HG03520 (cell line): ENCODE data around the gene AMZ1.
"Not testable (repeated sequence)": the region's sequence is repeated elsewhere in the genome, so short reads cannot be mapped to it uniquely, and the experiment has no call there.

Experiments used
- ATAC-seq: cut with Tn5 transposase; IDR thresholded peaks from one replicate; pipeline ENCODE4 v1.9.1; 2021; ENCODE audit warnings: mild to moderate bottlenecking, moderate library complexity; ENCODE audit not compliant: unreplicated experiment

Gene AMZ1

GRCh38 chr7:2725178-2726105 is 37.4 kb downstream of the AMZ1 start:
- no peak for ATAC-seq

GRCh38 chr7:2726316-2727018 is 38.5 kb downstream of the AMZ1 start:
- no peak for ATAC-seq

DNA sequence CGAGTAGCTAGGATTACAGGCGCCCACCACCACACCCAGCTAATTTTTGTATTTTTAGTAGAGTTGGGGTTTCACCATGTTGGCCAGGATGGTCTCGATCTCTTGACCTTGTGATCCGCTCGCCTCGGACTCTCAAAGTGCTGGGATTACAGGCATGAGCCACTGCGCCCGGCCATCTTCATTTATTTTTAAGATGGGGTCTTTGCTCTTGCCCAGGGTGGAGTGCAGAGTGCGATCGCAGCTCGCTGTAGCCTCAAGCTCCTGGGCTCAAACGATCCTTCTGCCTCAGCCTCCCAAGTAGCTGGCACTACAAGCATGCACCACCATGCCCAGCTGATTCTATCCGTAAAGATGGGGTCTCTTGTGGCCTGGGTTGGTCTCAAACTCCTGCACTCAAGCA is 39.2 kb downstream of the AMZ1 start:
- ATAC-seq, result not testable (repeated sequence)

DNA sequence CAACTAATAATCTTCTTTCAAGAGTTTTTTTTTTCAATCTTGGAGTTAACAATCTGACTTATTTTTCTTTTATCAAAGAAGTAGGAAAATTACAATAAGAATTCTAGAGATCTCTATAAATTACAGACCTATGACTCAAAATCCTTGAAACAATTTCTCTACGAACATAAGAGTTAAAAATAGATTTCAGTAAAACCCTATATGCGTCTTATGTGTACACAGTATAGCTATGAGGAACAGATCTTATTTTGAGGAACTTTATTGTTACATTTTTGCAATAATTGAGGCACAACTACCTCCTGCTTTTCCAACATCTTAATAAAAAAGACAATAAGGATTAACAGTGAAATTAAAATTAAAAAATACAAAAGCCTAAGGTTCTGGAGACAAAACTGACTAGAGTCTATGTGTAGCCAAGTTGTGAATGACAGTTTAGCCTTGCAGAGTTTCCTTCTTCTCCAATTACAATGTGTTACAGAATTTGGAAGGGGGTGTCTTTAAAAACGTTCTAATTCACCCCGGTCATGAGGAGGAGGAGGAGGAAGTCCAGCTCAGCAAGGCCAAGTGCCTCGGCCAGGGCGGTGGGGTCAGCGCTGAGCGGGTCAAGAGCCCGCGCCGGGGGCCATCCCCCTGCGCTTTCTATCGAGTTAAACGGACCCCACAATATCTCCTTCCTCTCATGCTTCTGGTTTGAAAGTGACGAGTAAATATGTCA is 40.5 kb downstream of the AMZ1 start:
- ATAC-seq, result no peak

DNA sequence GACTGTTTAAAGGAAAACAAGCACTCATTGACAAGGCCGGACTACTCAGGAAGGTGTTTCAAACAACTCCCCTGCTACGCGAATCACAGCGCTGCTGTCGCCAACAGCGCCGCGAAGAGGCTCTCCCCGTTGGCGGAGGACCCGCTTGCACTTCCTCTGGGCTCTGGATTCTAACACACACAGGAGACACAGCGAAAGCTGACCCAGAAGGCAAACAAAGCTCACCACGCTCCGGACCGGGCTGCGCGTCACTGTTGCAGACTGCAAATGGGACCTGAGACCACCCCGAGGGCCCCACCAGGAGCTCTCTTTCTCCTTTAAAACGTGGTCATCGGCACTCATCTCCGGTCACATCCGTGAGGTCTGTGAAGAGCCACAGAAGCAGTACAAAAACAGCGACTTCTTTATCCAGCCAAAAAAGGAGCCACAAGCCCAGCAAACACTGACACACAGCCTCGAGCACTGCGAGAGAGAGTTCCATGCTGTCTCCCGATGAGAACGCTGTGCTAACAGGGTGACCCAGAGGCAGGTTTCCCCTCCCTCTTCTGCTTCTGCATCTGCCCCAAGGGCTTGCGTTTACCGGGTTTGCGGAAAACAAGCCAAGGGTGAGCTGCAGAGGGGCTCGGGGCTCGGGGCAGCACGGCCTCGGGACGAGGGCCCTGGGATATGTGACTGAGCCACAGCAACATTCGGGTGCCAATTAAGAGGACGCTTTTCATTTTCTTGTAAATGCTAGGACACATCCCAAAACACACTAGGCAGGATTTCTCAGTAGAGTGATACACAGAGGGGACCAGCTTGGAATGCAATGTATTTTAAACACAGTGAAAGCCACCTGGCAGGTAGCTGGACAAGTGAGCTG is 41.3 kb downstream of the AMZ1 start:
- ATAC-seq, result no peak

GRCh38 chr7:2729893-2730716 is 42.1 kb downstream of the AMZ1 start:
- ATAC-seq, result no peak

DNA sequence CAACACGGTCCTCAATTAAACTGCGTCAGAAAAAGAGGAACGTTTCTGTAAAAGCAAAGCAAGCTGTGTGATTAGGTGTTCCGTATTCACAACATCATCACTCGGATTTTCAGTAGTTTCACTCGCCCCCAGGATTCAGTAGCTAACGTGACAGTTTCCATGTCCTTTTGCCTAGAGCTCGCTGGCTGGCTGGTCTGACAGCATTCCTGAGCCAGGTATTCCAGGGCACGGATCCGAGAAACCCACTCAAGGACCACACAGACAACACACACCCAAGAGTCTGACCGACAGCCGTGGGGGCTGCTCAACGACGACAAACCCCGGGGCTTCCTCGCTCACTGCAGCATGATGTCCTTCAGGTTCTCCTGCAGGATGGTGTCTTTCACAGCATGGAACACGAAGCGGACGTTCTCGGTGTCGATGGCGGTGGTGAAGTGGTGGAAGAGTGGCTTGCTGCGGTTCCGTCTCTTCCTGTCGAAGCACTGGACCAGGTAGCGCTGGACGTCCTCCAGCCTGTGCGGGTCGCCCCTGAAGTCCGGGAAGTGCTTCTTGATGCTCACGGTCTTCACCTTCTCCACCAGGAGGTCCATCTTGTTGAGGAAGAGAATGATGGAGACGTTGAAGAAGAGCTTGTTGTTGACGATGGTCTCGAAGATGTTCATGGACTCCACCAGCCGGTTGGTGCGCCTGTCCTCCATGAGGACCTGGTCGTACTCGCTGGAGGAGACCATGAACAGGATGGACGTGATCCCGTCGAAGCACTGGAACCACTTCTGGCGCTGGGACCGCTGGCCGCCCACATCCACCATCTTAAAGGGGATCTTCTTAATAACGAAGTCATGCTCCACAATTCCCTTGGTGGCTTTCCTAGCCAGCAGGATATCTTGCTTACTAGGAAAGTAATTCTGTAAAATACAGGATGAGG is 43.1 kb downstream of the AMZ1 start:
- ATAC-seq, result no peak

DNA sequence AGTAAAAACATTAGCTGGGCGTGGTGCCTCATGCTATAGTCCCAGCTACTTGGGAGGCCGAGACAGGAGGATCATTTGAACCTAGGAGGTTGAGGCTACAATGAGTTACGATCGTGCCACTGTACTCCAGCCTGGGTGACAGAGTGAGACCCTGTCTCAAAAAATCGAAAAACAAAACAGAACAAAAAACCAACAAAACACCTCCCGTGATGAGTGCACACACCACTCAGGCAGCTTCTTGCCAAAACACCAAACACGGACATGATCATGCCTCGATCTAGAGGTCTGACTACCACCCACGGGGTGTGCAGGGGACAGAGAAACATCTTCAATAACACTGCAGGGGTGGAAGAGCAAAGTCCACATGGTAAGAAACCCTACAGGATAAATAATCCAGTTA is 44.4 kb downstream of the AMZ1 start:
- ATAC-seq, result no peak

GRCh38 chr7:2732959-2733584 is 45.1 kb downstream of the AMZ1 start:
- no peak for ATAC-seq

DNA sequence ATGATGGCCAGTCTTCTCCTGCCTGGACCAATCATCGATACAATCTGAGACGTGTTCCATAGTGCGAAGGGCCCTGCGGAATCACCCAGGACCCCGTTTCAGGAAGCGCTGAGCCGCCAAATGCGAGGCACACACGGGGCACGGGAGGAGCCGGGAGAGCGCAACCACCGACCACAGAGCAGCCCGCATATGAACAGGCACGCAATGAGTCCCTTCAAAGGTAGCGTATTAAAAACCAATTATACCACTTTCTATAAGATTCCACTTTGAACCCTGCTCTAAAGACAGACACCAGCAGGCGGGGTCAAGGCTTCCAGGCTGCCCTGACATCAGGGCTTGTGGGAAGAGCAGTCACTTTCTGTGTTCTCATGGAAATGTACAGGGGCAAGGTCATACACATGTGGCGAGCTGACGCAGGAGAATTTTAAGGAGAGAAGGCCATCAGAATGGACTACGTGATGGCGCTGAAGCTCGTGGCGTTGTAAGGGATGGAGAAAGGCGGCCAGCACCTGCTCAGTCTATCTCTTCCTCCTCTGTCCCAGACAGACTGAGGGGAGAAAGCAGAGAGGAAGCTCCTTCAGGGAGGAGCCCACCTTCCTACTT is 46.2 kb downstream of the AMZ1 start:
- no peak for ATAC-seq

DNA sequence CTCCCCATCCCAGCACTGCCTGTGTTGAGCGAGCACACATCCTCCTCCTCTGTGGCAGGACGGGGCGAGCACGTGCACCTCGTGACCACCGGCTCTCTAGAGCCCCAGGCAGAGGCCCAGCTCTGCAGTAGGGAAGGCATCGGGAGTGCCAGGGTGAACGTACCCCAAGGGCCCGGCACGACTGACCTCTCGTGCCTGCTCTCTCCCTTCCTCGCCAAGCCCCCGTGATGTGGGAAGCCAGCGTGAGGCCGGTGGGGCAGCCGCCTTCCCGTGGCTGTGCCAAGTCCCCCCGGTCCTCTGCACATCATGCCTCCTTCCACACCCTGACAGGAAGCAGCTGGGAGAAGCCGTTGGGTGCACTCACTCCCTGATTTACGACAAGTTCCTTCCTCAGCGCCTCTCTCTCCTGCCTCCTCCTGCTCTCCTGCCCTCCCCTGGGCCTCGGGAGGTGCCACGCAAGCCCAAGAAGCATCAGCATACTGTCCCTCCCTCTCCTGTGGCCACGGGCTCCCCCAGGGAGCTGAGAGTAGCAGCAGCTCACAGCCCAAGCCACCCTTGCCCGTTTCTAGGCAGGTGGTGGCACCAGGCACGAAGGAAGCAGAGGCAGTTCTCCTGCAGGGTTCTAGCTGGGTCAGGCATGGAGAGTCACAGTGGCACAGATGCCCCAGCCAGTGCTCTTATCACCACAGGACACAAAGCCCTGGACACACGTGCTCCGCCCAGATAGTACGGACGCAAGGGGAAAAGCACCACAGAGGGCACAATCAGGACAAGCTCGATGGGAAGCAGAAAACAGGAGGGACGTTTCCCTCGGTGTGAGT is 47.0 kb downstream of the AMZ1 start:
- ATAC-seq, result no peak

DNA sequence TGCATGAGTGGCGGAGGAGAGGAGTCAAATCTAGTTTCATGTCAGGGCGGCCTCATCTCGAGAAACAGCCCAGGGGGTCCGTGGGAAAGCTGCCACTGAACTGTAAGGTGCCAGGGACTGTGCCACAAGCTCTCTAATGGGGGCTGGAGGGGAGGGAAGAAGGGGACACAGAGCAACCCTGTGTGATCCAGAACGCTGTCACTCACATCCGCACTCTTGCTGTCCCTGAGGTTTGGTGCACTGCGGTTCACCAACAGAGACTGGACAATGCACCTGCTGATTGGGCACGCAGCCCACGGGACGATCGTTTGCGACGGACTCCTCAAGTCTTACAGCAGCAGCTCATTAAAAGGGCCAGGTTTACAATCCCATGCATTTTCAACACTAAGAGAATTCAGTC is 47.7 kb downstream of the AMZ1 start:
- ATAC-seq, result no peak

GRCh38 chr7:2736411-2736914 is 48.5 kb downstream of the AMZ1 start:
- ATAC-seq, result no peak

- not testable (repeated sequence) for ATAC-seq
Observed at GRCh38 chr7:2737005-2737743, 49.2 kb downstream of the AMZ1 start.

DNA sequence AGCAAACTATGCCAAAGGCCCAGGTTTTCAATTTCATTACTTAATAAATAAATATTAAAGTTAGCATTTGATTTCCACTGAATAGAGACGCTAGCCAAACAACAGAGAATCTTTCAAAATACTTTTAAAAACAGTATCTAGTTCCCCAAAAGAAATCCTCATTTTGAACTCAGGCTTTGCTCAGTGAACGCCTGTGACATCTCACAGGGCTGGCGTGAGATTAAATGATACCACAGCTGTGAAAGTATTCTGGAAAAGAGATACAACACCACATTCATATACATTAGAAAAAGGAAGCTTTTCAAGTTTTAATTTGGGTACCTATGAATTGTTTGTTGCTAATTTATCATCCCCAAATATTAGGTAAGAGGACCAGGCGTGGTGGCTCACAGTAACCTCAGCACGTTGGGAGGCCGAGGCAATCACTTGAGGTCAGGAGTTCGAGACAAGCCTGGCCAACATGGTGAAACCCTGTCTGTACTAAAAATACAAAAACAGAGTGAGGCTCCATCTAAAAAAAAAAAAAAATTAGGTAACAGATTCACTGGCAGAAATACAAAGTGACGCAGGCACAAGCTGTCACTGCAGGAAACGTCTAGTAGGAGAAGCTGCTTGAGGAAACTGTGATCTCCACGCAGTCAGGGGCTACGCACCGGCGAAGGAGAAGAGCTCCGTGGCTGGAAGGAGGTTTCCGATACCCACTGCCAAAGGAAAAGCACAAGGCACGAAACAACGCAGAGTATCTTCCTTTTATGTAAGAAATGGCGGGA is 50.0 kb downstream of the AMZ1 start:
- ATAC-seq, result no peak
